Hypothalamus (tissue), 51 donors: Measurements from ENCODE around the gene TMEM86B.

Experiments used
- DNase-seq, 51 donors: peaks; one replicate each; lab custom pipeline; 2025; lab: John Stamatoyannopoulos, UW

Gene TMEM86B

GRCh38 chr19:55186080-55186479, 42.5 kb downstream of the TMEM86B start:
- no peak for DNase-seq

DNA sequence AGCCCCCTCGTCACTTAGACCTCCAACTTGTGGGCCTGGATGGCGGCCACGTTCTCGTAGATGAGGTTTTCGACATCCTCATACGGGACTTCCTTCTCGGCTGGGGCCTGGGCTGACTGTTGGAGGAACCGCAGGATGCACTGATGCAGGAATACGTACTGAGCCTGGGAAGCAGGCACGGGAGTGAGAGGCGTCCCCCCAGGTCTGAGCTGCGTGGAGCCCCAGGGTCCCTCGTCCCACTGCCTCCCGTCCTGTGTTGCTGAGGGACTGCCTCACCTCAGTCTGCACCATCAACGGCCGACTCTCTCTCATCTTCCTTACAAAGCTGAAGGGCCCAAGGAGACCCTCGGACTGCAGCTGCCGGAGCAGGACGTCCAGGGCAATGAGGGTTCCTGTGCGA, 46.8 kb downstream of the TMEM86B start:
- DNase-seq = no peak

- DNase-seq = peak in 25 of 51 donors; percentile 6 to 52 (median 27)
Observed at GRCh38 chr19:55179606-55180484, 48.7 kb downstream of the TMEM86B start, which contains the start of gene SYT5. TSS of gene SYT5 (minus strand) at chr19:55180289. CDS start at chr19:55179041, 1,248 bp downstream.

- DNase-seq = peak; percentile 18 to 88 (median 76)
Observed at GRCh38 chr19:55178781-55179599, 49.6 kb downstream of the TMEM86B start.
